HCT116 (cell line): ENCODE data around the gene GYS1. TPM values are rescaled to one million over a fixed set of nuclear protein-coding genes. Genes with fewer than 3 reads are reported as not detected.

ENCODE experiments used
- ATAC-seq: fragments of 200-7000 bp; cut with Tn5 transposase; 2 replicates; pipeline ENCODE4 v1.9.1; 2020; ENCODE audit warnings: mild to moderate bottlenecking, moderate library complexity
- BruUV-seq: library from RNA; stranded (reverse); fragments of 400-500 nt; replicated peaks from 2 replicates; lab custom pipeline; 2021; lab: Mats Ljungman, UMichigan
- CTCF ChIA-PET: fragments of 300-600 bp; sonication (Branson Sonifier 250); formaldehyde crosslinking; loops from one replicate; lab custom pipeline; 2021; ENCODE audit warnings: antibody characterized with exemption; lab: Charles Lee
- POLR2A ChIA-PET: fragments of 300-600, 350-600 bp; sonication (Branson Sonifier 250); formaldehyde crosslinking; loops from one replicate; lab custom pipeline; 2021; ENCODE audit warnings: antibody characterized with exemption; lab: Charles Lee
- RAD21 ChIA-PET, 2 experiments: fragments of 300-600 bp; sonication (Branson Sonifier 250); formaldehyde crosslinking; loops; one replicate each; lab custom pipeline; 2023; ENCODE audit warnings: low total read pairs in 2 of 2; ENCODE audit not compliant: uncharacterized antibody in 2 of 2, unreplicated experiment in 2 of 2, low non-redundant PET in 1 of 2; lab: Charles Lee
- DNase-seq: peaks from one replicate; pipeline ENCODE4 v3.0.0-alpha.2; 2010; ENCODE audit warnings: low read depth, low spot score
- H2AFZ ChIP-seq: fragments of 200-600 bp; shearing (Covaris generic), sonication (generic); 2 replicates; pipeline ENCODE4 v1.6.1; 2017; ENCODE audit warnings: low read depth, mixed run types, mixed read lengths, antibody characterized with exemption, low read length; ENCODE audit not compliant: poor library complexity, severe bottlenecking
- H3K27ac ChIP-seq: 2 replicates; pipeline ENCODE4 v1.5.1; 2012; ENCODE audit warnings: low read depth, low read length
- H3K27me3 ChIP-seq: fragments of 200-600 bp; sonication (generic); 2 replicates; pipeline ENCODE4 v1.6.1; 2016; ENCODE audit warnings: mixed run types, low read length, mixed read lengths; ENCODE audit not compliant: insufficient read depth
- H3K36me3 ChIP-seq, 2 experiments: fragments of 200-500 bp in 1 of 2; fragments of 200-600 bp in 1 of 2; sonication (Bioruptor generic) in 1 of 2; sonication (generic) in 1 of 2; 2 replicates each; pipeline versions ENCODE4 v1.5.1 to v1.6.1; 2014 to 2016; ENCODE audit warnings: low read length in 2 of 2, inconsistent platforms in 1 of 2, mixed read lengths in 1 of 2, mixed run types in 1 of 2; ENCODE audit not compliant: insufficient read depth in 2 of 2, control insufficient read depth in 1 of 2
- H3K4me1 ChIP-seq, 2 experiments: fragments of 200-600 bp in 1 of 2; sonication (generic) in 1 of 2; 2 replicates each; pipeline versions ENCODE4 v1.5.1 to v1.6.1; 2012 to 2017; ENCODE audit warnings: low read length in 2 of 2, inconsistent platforms in 1 of 2, mild to moderate bottlenecking in 1 of 2, mixed read lengths in 1 of 2, mixed run types in 1 of 2, moderate library complexity in 1 of 2; ENCODE audit not compliant: insufficient read depth in 2 of 2, control insufficient read depth in 1 of 2
- H3K4me2 ChIP-seq: fragments of 200-600 bp; sonication (generic); 2 replicates; pipeline ENCODE4 v1.6.1; 2017; ENCODE audit warnings: mixed run types, low read length, mixed read lengths
- H3K4me3 ChIP-seq, 2 experiments: fragments of 200-600 bp in 1 of 2; sonication (generic) in 1 of 2; replicated peaks in 1 of 2; 2 replicates each; pipeline ENCODE4 v1.5.1; 2011 to 2016; ENCODE audit warnings: low read length in 2 of 2, control low read depth in 1 of 2, low read depth in 1 of 2, mild to moderate bottlenecking in 1 of 2, mixed read lengths in 1 of 2, mixed run types in 1 of 2
- H3K79me2 ChIP-seq: fragments of 200-600 bp; sonication (generic); 2 replicates; pipeline ENCODE4 v1.6.1; 2017; ENCODE audit warnings: mild to moderate bottlenecking, mixed run types, low read length, moderate library complexity, mixed read lengths; ENCODE audit not compliant: insufficient read depth
- H3K9ac ChIP-seq: fragments of 200-600 bp; sonication (generic); 2 replicates; pipeline ENCODE4 v1.6.1; 2016; ENCODE audit warnings: low read length, mixed read lengths
- H3K9me2 ChIP-seq: fragments of 200-600 bp; sonication (generic), shearing (Covaris generic); 2 replicates; pipeline ENCODE4 v1.6.1; 2017; ENCODE audit warnings: mixed run types, mild to moderate bottlenecking, moderate library complexity; ENCODE audit not compliant: insufficient read depth
- H3K9me3 ChIP-seq, 2 experiments: fragments of 200-500 bp in 1 of 2; fragments of 200-600 bp in 1 of 2; sonication (Bioruptor generic) in 1 of 2; sonication (generic) in 1 of 2; 2 replicates each; pipeline ENCODE4 v1.6.1; 2014 to 2017; ENCODE audit warnings: low read length in 2 of 2, mixed read lengths in 2 of 2, inconsistent platforms in 1 of 2, low read depth in 1 of 2, mild to moderate bottlenecking in 1 of 2, mixed run types in 1 of 2, moderate library complexity in 1 of 2; ENCODE audit not compliant: control insufficient read depth in 1 of 2, insufficient read depth in 1 of 2
- H4K20me1 ChIP-seq: fragments of 200-600 bp; sonication (generic), shearing (Covaris generic); 2 replicates; pipeline ENCODE4 v1.6.1; 2017; ENCODE audit warnings: mixed run types, mild to moderate bottlenecking, moderate library complexity; ENCODE audit not compliant: insufficient read depth
- CBX3 ChIP-seq: IDR thresholded peaks from 2 replicates; pipeline ENCODE4 v1.6.1; 2012; ENCODE audit warnings: low read depth
- EGR1 ChIP-seq: IDR thresholded peaks from 2 replicates; pipeline ENCODE4 v1.6.1; 2012; ENCODE audit warnings: low read depth
- ELF1 ChIP-seq: IDR thresholded peaks from 2 replicates; pipeline ENCODE4 v1.6.1; 2012; ENCODE audit warnings: low read depth, borderline replicate concordance
- EZH2 ChIP-seq: fragments of 200-600 bp; sonication (generic); IDR thresholded peaks from 2 replicates; pipeline ENCODE4 v1.6.1; 2017; ENCODE audit warnings: antibody characterized with exemption, mixed run types
- EZH2phosphoT487 ChIP-seq: fragments of 200-600 bp; IDR thresholded peaks from 2 replicates; pipeline ENCODE4 v1.6.1; 2018; ENCODE audit warnings: antibody characterized with exemption, borderline replicate concordance
- FOSL1 ChIP-seq: IDR thresholded peaks from 2 replicates; pipeline ENCODE4 v1.6.1; 2012; ENCODE audit warnings: low read depth
- JUND ChIP-seq: IDR thresholded peaks from 2 replicates; pipeline ENCODE4 v1.6.1; 2012
- SP1 ChIP-seq: IDR thresholded peaks from 2 replicates; pipeline ENCODE4 v1.6.1; 2012; ENCODE audit warnings: low read depth
- YY1 ChIP-seq: IDR thresholded peaks from 2 replicates; pipeline ENCODE4 v1.6.1; 2011; ENCODE audit warnings: low read length, low read depth, moderate library complexity, mild to moderate bottlenecking; ENCODE audit not compliant: insufficient replicate concordance; ENCODE audit errors: extremely low read depth
- ZNF274 ChIP-seq: fragments of 200-500 bp; sonication (Bioruptor generic); IDR thresholded peaks from 2 replicates; pipeline ENCODE4 v1.6.1; 2014; ENCODE audit warnings: mild to moderate bottlenecking, low read depth, low read length, inconsistent platforms
- intact Hi-C: fragments of 100-400 bp; cut with micrococcal nuclease; formaldehyde crosslinking; loops from 2 replicates; pipeline ENCODE4 v1.10.0; 2022
- total RNA-seq: library from RNA; stranded (reverse); gene quantifications from one replicate; pipeline ENCODE4 v1.2.1, GENCODE V29; 2021; ENCODE audit not compliant: unreplicated experiment
- TF ChIP-seq, protein P1 (sequence below): IDR thresholded peaks from 2 replicates; pipeline ENCODE4 v1.6.1; 2012
- TF ChIP-seq, protein P2 (sequence below): IDR thresholded peaks from 2 replicates; pipeline ENCODE4 v1.6.1; 2012; ENCODE audit warnings: low read depth
- TF ChIP-seq, protein P3 (sequence below), 3 experiments: fragments of 200-600 bp in 1 of 3; sonication (generic) in 1 of 3; IDR thresholded peaks in 2 of 3; conservative IDR thresholded peaks in 1 of 3; 2 replicates each; pipeline ENCODE4 v1.5.1; 2012 to 2017; ENCODE audit warnings: low read depth in 2 of 3, low read length in 2 of 3, antibody characterized with exemption in 1 of 3, borderline replicate concordance in 1 of 3, control low read depth in 1 of 3, mild to moderate bottlenecking in 1 of 3, mixed read lengths in 1 of 3, mixed run types in 1 of 3, moderate library complexity in 1 of 3; ENCODE audit not compliant: insufficient read depth in 1 of 3
- TF ChIP-seq, protein P4 (sequence below): IDR thresholded peaks from 2 replicates; pipeline ENCODE4 v1.6.1; 2012

The GYS1 gene
- total RNA-seq, 1 experiment from 2014 or later = 50.7 TPM

- ChIA-PET POLR2A (interaction anchor here (1.3 kb wide), 1 partner anchor 12 kb away, joined by 3 read pairs; the partner anchor contains the start of gene DHDH), CTCF (no interaction called here), RAD21 (no interaction called here)
- no peak for ATAC-seq
- no peaks in the 10 kb centered on the region for H4K20me1 ChIP-seq
- H3K4me1 ChIP-seq = no peaks in the 10 kb centered on the region
- H3K4me2 ChIP-seq = no peak overlapping the region
- TF ChIP-seq EZH2 (no peak), EZH2phosphoT487 (no peak), JUND (no peak), FOSL1 (no peak), ELF1 (no peak), YY1 (no peak), EGR1 (no peak), SP1 (no peak), CBX3 (no peak), ZNF274 (no peak)
- TF ChIP-seq, protein P1, sequence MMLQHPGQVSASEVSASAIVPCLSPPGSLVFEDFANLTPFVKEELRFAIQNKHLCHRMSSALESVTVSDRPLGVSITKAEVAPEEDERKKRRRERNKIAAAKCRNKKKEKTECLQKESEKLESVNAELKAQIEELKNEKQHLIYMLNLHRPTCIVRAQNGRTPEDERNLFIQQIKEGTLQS = no peak
- TF ChIP-seq, protein P2, sequence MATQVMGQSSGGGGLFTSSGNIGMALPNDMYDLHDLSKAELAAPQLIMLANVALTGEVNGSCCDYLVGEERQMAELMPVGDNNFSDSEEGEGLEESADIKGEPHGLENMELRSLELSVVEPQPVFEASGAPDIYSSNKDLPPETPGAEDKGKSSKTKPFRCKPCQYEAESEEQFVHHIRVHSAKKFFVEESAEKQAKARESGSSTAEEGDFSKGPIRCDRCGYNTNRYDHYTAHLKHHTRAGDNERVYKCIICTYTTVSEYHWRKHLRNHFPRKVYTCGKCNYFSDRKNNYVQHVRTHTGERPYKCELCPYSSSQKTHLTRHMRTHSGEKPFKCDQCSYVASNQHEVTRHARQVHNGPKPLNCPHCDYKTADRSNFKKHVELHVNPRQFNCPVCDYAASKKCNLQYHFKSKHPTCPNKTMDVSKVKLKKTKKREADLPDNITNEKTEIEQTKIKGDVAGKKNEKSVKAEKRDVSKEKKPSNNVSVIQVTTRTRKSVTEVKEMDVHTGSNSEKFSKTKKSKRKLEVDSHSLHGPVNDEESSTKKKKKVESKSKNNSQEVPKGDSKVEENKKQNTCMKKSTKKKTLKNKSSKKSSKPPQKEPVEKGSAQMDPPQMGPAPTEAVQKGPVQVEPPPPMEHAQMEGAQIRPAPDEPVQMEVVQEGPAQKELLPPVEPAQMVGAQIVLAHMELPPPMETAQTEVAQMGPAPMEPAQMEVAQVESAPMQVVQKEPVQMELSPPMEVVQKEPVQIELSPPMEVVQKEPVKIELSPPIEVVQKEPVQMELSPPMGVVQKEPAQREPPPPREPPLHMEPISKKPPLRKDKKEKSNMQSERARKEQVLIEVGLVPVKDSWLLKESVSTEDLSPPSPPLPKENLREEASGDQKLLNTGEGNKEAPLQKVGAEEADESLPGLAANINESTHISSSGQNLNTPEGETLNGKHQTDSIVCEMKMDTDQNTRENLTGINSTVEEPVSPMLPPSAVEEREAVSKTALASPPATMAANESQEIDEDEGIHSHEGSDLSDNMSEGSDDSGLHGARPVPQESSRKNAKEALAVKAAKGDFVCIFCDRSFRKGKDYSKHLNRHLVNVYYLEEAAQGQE = no peak
- TF ChIP-seq, protein P3, sequence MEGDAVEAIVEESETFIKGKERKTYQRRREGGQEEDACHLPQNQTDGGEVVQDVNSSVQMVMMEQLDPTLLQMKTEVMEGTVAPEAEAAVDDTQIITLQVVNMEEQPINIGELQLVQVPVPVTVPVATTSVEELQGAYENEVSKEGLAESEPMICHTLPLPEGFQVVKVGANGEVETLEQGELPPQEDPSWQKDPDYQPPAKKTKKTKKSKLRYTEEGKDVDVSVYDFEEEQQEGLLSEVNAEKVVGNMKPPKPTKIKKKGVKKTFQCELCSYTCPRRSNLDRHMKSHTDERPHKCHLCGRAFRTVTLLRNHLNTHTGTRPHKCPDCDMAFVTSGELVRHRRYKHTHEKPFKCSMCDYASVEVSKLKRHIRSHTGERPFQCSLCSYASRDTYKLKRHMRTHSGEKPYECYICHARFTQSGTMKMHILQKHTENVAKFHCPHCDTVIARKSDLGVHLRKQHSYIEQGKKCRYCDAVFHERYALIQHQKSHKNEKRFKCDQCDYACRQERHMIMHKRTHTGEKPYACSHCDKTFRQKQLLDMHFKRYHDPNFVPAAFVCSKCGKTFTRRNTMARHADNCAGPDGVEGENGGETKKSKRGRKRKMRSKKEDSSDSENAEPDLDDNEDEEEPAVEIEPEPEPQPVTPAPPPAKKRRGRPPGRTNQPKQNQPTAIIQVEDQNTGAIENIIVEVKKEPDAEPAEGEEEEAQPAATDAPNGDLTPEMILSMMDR (IDR thresholded peaks at IDR 0.05 in 2 of 3, conservative IDR thresholded peaks at IDR 0.05 in 1 of 3; ENCODE audit: borderline replicate concordance in 1 of 3, insufficient read depth in 1 of 3, low read depth in 2 of 3, low read length in 2 of 3) = no peak
- TF ChIP-seq, protein P4, sequence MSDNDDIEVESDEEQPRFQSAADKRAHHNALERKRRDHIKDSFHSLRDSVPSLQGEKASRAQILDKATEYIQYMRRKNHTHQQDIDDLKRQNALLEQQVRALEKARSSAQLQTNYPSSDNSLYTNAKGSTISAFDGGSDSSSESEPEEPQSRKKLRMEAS = no peak
- no peaks in the 10 kb centered on the region for H3K79me2 ChIP-seq
- H3K9ac ChIP-seq = no peak overlapping the region
- no TSS peak for BruUV-seq
- no peak overlapping the region for H3K4me3 ChIP-seq
- H3K9me2 ChIP-seq = no peaks in the 10 kb centered on the region
- H2AFZ ChIP-seq = no peak overlapping the region
- intact Hi-C loops = no loop called here
- H3K36me3 ChIP-seq = 0 out of 4 replicates have a peak, but pooled peaks cover 0 to 3% of the 10 kb centered on the region in 2 experiments
- no peaks in the 10 kb centered on the region for H3K9me3 ChIP-seq
- no peak for DNase-seq
- no peak overlapping the region for H3K27ac ChIP-seq
- H3K27me3 ChIP-seq = no peaks in the 10 kb centered on the region
These were observed 47.7 kb downstream of the GYS1 start for GRCh38 chr19:48945415-48945814.
